ENCODE data around the gene MGAT1. TPM values are rescaled to one million over a fixed set of nuclear protein-coding genes. Genes with fewer than 3 reads are reported as not detected.

MGAT1 gene
- total RNA-seq, 2 donors from 2014 or later: 77.1 to 80.8 TPM

DNA sequence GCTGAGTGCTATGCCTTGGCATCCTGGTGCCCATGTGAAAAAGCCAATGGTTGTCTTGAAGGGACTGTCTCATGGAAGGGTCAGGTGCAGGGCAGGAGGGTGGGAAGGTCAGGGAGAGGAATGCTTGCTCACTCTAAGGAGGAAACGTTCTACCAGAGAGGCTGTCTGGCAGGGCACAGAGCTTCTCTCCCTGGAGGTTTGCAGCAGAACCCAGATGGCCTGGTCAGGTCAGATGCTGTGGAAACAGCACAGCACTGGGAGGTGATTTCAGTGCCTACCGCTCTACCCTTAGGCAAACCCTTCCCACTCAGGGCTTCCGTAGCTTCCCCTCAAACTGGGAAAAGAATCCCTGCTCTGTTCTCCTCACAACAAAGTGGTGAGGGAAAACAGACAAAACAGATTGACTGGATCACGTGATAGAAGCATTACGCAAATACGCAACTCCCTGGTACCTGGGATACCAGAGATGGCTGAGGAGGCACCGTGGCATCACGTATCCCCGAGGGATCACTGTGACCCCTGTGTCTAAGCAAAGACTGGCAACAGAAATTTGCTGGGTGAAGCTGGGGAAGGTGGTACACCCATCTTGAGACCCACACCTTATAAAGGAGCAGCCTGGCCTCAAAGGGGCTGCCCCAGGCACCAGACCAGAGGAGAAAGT is 3.9 kb upstream of the MGAT1 start:
- DNase-seq: no peak
- H3K9me3 ChIP-seq (ENCODE audit: control insufficient read depth, low read length, poor library complexity, severe bottlenecking): no peaks in the 10 kb centered on the region
- H3K4me3 Mint-ChIP-seq: peak overlapping the region; percentile 87
- ATAC-seq: no peak
- H3K27ac Mint-ChIP-seq: peak overlapping the region; percentile 97
- H3K36me3 Mint-ChIP-seq (ENCODE audit: low read depth): peaks cover 3% of the 10 kb centered on the region
- no peaks in the 10 kb centered on the region for H3K27me3 Mint-ChIP-seq
- H3K4me1 Mint-ChIP-seq: peaks cover 59% of the 10 kb centered on the region

DNA sequence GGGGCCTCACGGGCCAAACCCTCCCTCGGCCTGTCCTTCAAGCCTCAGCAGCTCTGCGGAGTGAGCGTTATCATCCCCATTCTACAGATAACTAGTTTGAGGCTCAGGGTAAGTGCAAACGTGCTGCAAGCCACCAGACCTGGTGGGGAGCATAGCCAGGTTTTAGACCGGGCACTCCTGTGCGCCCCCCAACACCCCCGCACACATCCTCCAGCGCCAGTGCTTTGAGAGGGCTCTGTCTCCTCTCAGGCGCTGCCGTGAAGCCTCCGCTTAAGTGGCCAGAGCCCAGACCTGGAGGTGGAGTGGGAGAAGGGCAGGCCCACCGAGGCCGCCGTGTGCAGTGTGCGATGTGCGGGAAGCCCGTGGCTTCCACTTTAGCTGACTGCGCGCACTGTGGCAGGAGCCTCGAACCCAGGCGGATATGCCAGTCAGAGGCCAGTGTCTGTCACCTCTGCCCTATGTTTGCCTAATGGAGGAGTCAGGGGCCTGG is 1.6 kb upstream of the MGAT1 start:
- H3K27me3 Mint-ChIP-seq: no peaks in the 10 kb centered on the region
- DNase-seq (no peak), ATAC-seq (peak; percentile 16)
- peaks cover 74% of the 10 kb centered on the region for H3K4me1 Mint-ChIP-seq
- H3K36me3 Mint-ChIP-seq (ENCODE audit: low read depth): peaks cover under 1% of the 10 kb centered on the region
- H3K9me3 ChIP-seq (ENCODE audit: control insufficient read depth, low read length, poor library complexity, severe bottlenecking): no peaks in the 10 kb centered on the region
- H3K4me3 Mint-ChIP-seq: peak overlapping the region; percentile 87
- peak overlapping the region; percentile 97 for H3K27ac Mint-ChIP-seq

DNA sequence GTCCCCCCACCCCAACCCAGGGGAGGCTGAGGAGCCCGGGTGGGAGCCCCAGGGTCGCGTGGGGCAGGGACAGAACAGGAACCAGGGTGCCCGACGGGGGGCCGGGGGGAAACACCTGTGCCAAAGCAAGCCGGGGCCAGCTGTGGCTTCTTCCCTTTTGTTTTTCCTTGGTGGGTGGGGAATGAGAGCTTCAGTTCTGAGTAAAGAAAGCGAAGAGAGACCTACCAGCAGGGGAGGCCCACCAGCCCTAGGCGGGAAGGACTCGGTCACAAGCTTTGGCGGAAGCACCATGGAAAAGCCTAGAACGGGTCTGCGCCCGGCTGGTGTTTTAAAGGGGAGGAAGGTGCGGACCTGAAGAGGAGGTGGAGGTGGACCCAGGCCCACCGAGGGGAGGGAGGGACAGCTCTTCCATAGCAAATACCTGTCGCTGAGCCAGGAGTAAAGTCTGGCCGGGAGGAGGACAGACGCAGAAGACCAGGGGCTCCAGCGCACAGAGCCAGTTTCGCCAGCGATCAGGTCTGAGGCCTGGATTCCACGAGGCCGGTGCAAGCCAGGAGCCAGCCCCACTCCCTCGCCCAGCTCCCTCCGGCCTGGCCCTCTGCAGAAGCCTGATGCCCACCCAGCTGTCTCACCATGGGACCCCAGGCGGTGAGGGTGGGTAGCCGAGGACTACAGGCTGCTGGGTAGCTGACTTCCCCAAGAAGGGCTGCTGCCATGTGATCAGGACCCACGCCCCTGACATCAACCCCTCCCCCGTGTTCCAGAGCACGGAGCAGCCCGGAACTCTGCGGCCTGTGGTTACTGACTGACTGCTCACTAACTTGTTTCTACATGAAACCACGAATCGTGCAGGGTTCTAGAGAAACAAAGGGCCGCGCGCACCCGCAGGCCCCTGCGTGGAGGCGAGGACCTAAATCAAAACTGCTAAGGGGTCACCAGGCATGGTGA is 849 bp upstream of the MGAT1 start:
- Mint-ChIP-seq H3K27me3 (no peaks in the 10 kb centered on the region), H3K4me1 (peaks cover 74% of the 10 kb centered on the region), H3K36me3 (ENCODE audit: low read depth) (peaks cover 4% of the 10 kb centered on the region), H3K27ac (peak overlapping the region; percentile 97), H3K4me3 (peak overlapping the region; percentile 87)
- no peaks in the 10 kb centered on the region for H3K9me3 ChIP-seq (ENCODE audit: control insufficient read depth, low read length, poor library complexity, severe bottlenecking)
- DNase-seq (peak; percentile 61 to 71 (median 62)), ATAC-seq (peak; percentile 81)

DNA sequence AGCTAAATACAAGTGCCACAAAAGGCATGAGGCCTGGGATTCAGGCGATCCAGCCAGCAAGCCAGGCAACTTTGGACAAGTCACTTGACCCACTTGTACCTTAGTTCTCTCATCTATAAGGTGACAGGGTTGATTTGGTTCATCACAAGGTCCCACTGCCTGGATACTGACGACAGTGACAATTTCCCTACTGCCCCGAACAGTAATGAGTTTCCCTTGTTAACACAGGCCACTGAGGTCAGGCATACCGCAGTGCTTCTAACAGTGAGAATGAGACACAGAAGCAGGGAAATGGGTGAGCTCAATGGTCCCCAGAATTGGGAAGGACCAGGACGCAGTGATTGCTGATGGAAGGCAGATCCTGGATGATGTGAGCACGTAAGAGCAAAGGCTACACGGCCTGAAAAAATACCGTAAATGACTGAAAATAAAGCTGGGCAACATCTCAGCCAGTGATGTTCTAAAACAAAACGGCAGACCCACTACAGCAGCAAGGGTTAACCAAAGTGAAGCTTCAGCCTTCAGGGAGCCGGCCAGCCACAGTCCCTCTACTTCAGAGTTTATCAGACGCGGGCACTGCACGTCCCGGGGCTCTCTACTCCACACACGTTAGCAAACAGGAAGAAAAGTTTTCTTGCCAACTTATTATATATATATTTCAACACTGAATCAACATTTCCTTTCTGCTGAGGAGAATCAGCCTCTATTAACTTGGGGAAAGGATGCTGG is 846 bp downstream of the MGAT1 start:
- peaks cover 69% of the 10 kb centered on the region for H3K4me1 Mint-ChIP-seq
- H3K36me3 Mint-ChIP-seq (ENCODE audit: low read depth): peaks cover 4% of the 10 kb centered on the region
- DNase-seq: no peak

DNA sequence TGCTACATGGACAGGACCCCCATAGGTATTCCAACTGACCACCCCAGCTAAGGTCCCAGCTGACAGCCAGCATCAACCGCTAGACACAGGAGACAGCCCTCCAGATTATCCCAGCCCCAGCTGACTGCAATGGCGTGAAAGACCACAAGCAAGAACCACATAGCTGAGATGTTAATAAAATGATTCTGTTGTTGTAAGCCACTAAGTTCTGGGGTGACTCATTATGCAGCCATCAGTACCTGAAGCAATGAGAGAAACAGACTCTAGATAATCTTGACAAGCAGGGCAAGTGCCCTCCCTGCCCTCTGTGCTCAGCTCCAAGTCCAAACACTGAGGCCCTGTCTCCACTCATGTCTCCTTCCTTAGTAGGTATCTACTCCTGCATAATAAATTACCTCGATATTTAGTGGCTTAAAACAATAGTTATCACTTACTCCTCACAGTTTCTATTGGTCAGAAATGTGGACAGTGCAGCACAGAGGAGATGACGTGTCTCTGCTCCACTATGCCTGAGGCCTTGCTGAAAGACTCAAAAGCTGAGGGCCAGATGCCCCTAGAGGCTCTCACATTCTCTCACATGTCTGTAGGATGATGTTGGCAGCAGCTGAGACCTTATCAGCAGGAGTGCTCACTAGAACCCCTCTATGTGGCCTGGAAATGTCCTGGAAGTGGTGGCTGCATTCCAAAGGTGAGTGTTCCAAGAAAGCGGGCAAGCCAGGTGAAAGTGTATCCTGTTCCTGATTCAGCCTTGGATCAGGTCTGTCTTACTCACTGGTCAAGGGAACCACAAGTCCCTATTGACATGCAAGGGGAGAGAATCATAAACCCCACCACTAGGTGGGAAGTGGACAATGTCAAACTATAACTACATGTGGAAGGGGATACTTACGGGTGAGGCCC is 2.5 kb downstream of the MGAT1 start:
- H3K36me3 Mint-ChIP-seq (ENCODE audit: low read depth): peaks cover 4% of the 10 kb centered on the region
- no peak for ATAC-seq
- H3K4me3 Mint-ChIP-seq: peak overlapping the region; percentile 88
- no peak for DNase-seq
- no peaks in the 10 kb centered on the region for H3K9me3 ChIP-seq (ENCODE audit: control insufficient read depth, low read length, poor library complexity, severe bottlenecking)
- no peaks in the 10 kb centered on the region for H3K27me3 Mint-ChIP-seq
- H3K4me1 Mint-ChIP-seq: peaks cover 67% of the 10 kb centered on the region
- H3K27ac Mint-ChIP-seq: peak overlapping the region; percentile 95

More for the DNA sequence above, 846 bp downstream of the MGAT1 start:
- Mint-ChIP-seq H3K27me3 (no peaks in the 10 kb centered on the region), H3K27ac (peak overlapping the region; percentile 86), H3K4me3 (peak overlapping the region; percentile 87)
- no peaks in the 10 kb centered on the region for H3K9me3 ChIP-seq (ENCODE audit: control insufficient read depth, low read length, poor library complexity, severe bottlenecking)
- peak; percentile 1 for ATAC-seq

DNA sequence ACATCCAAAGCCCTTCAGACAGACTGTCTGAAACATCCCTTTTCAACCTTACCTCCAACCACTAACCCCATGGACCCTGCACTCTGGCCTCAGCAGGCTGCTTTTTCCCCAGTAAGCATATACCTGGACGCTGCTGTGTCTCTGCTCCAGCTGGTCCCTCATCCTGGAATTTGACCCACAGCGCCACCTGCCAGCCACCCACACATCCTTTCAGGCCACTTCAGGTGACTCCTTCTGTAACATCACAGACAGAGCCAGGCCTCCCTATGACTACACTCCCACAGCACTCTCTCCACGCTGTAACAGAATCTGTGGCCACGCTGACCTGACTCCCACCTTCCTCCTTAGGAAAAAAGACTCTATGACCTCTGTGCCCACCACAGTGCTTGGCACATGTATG is 3.4 kb downstream of the MGAT1 start:
- no peaks in the 10 kb centered on the region for H3K9me3 ChIP-seq (ENCODE audit: control insufficient read depth, low read length, poor library complexity, severe bottlenecking)
- Mint-ChIP-seq H3K4me1 (peaks cover 60% of the 10 kb centered on the region), H3K27ac (peak overlapping the region; percentile 95), H3K4me3 (peak overlapping the region; percentile 88), H3K27me3 (no peaks in the 10 kb centered on the region), H3K36me3 (ENCODE audit: low read depth) (peaks cover 4% of the 10 kb centered on the region)
- no peak for ATAC-seq
- DNase-seq: no peak

DNA sequence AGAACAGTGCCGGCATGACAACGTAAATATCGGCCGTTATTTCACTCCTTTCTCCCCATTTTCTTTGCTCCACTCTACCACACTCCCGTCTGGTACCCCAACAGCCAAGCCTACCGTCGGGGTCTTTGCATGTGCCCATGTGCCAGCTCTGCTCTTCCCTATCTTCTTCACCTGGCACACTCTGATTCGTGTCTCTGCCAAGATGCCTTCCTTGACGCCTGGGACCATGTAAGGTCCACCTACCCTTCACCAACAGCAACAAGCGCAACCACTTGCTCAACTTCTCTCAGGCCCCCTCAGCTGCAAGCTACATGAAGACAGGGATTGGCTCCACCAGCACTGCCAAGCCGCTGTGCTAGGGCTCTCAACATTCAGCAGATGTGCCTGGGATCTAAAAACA is 4.4 kb downstream of the MGAT1 start:
- Mint-ChIP-seq H3K4me1 (peaks cover 65% of the 10 kb centered on the region), H3K36me3 (ENCODE audit: low read depth) (peaks cover 7% of the 10 kb centered on the region), H3K27me3 (no peaks in the 10 kb centered on the region), H3K4me3 (peak overlapping the region; percentile 58), H3K27ac (peak overlapping the region; percentile 95)
- no peaks in the 10 kb centered on the region for H3K9me3 ChIP-seq (ENCODE audit: control insufficient read depth, low read length, poor library complexity, severe bottlenecking)
- DNase-seq (no peak), ATAC-seq (no peak)

DNA sequence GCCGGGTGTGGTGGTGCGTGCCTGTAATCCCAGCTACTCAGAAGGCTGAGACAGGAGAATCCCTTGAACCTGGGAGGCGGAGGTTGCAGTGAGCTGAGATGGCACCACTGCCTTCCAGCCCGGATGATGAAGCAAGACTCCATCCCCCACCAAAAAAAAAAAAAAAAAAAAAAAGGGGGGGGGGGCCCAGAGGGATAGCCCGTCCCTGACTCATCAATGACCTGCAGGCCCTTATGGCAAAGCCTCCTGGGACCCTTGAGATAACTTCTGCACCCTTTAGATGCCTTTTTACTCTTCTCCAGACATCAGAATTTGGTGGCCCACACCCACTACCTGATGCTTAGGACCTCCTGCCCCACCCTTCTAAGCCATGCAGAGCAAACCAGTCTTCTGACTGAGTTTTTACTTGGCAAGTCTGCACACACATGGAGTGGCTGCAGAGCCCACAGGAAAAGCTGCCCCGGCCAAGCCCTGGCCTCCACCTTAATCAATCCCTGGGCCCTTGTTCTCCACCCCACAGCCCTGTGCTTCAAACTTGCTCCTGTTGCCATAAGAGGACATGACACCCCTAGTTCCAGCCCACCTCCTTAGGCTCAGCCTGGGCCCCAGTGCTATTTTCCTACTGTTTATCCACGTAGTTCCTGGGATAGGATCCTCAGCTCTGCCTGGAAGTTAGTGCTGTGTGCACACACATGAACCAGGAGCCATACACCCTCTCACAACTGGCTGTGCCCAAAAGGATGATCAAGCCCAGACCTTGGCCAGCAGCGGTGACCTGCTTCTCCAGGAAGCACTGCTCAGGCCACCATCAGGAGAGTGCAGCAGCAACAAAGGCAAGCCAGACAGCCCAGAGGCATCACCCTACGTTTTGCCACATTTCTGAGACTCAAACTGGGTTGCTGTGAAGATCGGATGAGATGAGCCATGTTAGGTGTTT is 5.1 kb downstream of the MGAT1 start:
- peaks cover 7% of the 10 kb centered on the region for H3K36me3 Mint-ChIP-seq (ENCODE audit: low read depth)
- DNase-seq: no peak
- no peaks in the 10 kb centered on the region for H3K27me3 Mint-ChIP-seq
- peak overlapping the region; percentile 95 for H3K27ac Mint-ChIP-seq
- peak overlapping the region; percentile 12 for H3K4me3 Mint-ChIP-seq
- peaks cover 68% of the 10 kb centered on the region for H3K4me1 Mint-ChIP-seq
- no peak for ATAC-seq
- no peaks in the 10 kb centered on the region for H3K9me3 ChIP-seq (ENCODE audit: control insufficient read depth, low read length, poor library complexity, severe bottlenecking)

DNA sequence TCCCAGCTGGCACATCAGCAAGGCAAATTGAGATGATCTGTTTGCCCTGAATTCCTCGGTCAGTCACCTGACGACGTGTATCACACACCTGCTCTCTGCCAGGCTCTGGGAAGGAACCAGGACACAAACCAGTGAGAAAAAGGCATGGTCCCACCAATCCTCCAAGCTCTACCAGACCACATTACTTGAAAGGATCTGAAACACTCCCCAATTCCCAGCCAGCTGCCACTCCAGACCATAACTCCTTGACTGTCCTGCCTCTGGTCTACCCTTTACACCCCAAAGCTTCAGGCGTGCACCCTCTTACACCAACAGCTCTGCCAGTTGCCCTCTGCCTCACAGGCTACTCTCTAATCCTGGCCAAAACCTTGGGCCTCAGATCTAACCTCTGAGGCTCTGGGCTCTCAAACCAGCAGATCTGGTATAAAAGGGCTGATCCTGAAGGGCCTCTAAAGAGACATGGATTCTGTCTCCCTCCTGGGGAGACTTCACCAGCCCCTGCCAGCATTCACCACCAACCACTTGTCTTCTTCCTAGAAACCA is 6.8 kb downstream of the MGAT1 start:
- H3K9me3 ChIP-seq (ENCODE audit: control insufficient read depth, low read length, poor library complexity, severe bottlenecking): no peaks in the 10 kb centered on the region
- DNase-seq (no peak), ATAC-seq (no peak)
- Mint-ChIP-seq H3K4me3 (peak overlapping the region; percentile 39), H3K27me3 (no peaks in the 10 kb centered on the region), H3K4me1 (peaks cover 59% of the 10 kb centered on the region), H3K27ac (peak overlapping the region; percentile 69), H3K36me3 (ENCODE audit: low read depth) (peaks cover 7% of the 10 kb centered on the region)

DNA sequence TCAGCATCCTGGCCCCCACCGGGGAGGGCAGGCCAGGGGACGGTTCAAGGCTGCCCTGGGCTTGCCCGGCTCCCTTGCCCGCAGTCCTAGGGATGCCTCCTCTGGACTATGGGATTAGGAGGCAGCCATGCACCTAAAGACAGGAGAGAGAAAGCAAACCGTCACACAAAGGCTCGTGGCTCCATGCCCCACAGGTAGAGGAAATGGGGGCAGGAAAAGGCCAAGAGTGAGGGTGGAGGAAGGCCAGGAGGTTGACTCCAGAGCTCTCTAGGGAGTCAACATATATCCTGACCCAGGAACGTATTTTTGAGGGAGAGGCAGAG is 9.7 kb downstream of the MGAT1 start:
- peaks cover 35% of the 10 kb centered on the region for H3K4me1 Mint-ChIP-seq
- DNase-seq (no peak), ATAC-seq (no peak)
- no peaks in the 10 kb centered on the region for H3K27me3 Mint-ChIP-seq
- peak overlapping the region; percentile 85 for H3K27ac Mint-ChIP-seq
- H3K9me3 ChIP-seq (ENCODE audit: control insufficient read depth, low read length, poor library complexity, severe bottlenecking): no peaks in the 10 kb centered on the region
- H3K4me3 Mint-ChIP-seq: no peak overlapping the region
- peaks cover 3% of the 10 kb centered on the region for H3K36me3 Mint-ChIP-seq (ENCODE audit: low read depth)

DNA sequence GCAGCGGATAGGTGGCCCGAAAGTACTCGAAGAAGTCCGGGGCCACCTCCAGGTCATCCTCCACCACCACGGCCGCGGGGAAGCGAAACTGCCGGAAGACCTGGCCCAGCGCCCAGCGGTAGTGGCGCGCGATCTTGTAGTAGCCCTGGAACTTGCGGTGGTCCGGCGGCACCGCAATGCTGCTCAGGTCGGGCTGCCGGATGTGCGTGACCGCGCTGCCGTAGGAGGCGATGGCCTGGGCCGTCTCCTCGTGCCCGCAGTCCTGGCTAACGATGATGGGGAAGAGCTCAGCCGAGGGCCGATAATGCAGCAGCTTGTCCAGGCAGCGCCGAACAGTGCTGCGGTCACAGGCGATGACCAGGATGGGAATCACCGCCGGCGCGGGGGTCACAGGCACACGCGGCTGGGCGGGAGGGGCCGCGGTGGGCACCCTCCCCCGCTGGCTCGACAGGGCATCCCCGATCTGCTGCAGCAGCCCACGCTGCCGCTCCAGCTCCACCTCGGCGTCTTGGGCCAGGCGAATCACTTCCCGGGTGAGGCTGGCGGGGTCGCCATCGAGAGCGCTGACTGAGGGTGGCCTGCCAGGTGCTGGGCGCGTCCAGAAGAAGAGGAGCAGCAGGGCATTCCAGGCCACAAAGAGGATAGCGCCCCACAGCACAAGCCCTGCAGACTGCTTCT is 10.2 kb downstream of the MGAT1 start:
- DNase-seq (no peak), ATAC-seq (no peak)
- no peak overlapping the region for H3K4me3 Mint-ChIP-seq
- peak overlapping the region; percentile 85 for H3K27ac Mint-ChIP-seq
- no peaks in the 10 kb centered on the region for H3K27me3 Mint-ChIP-seq
- H3K4me1 Mint-ChIP-seq: peaks cover 32% of the 10 kb centered on the region
- peaks cover 3% of the 10 kb centered on the region for H3K36me3 Mint-ChIP-seq (ENCODE audit: low read depth)
- H3K9me3 ChIP-seq (ENCODE audit: control insufficient read depth, low read length, poor library complexity, severe bottlenecking): no peaks in the 10 kb centered on the region

Data from T-helper 17 cell (primary cell).